ENCODE measurements around the gene SNX24. TPM values are rescaled to one million over a fixed set of nuclear protein-coding genes. Genes with fewer than 3 reads are reported as not detected.
"Not testable (repeated sequence)": the region's sequence is repeated elsewhere in the genome, so short reads cannot be mapped to it uniquely, and the experiment has no call there.

The SNX24 gene
- total RNA-seq, 1 experiment from 2014 or later = 16.9 TPM

GRCh38 chr5:122870219-122870856, 24.9 kb downstream of the SNX24 start:
- DNase-seq (ENCODE audit: low read depth) = peak; percentile 24

- DNase-seq (ENCODE audit: low read depth) = no peak
Measured at GRCh38 chr5:122871661-122872060, 26.2 kb downstream of the SNX24 start.

- DNase-seq (ENCODE audit: low read depth) = peak; percentile 9
Measured at GRCh38 chr5:122874179-122874875, 28.9 kb downstream of the SNX24 start.

- no peak for DNase-seq (ENCODE audit: low read depth)
Measured at GRCh38 chr5:122877518-122877917, 32.1 kb downstream of the SNX24 start.

- no peak for DNase-seq (ENCODE audit: low read depth)
Measured at GRCh38 chr5:122879076-122879475, 33.7 kb downstream of the SNX24 start.

- DNase-seq (ENCODE audit: low read depth) = no peak
Measured at GRCh38 chr5:122880170-122880689, 34.8 kb downstream of the SNX24 start.

GRCh38 chr5:122880749-122881148, 35.3 kb downstream of the SNX24 start:
- DNase-seq (ENCODE audit: low read depth) = peak; percentile 37

- peak; percentile 27 for DNase-seq (ENCODE audit: low read depth)
Measured at GRCh38 chr5:122882831-122883230, 37.4 kb downstream of the SNX24 start.

GRCh38 chr5:122885045-122885517, 39.7 kb downstream of the SNX24 start:
- DNase-seq (ENCODE audit: low read depth) = no peak

GRCh38 chr5:122885891-122886290, 40.5 kb downstream of the SNX24 start:
- no peak for DNase-seq (ENCODE audit: low read depth)

GRCh38 chr5:122895141-122895540, 49.7 kb downstream of the SNX24 start:
- no peak for DNase-seq (ENCODE audit: low read depth)

- peak; percentile 31 for DNase-seq (ENCODE audit: low read depth)
Measured at GRCh38 chr5:122896598-122897282, 51.3 kb downstream of the SNX24 start.

- DNase-seq (ENCODE audit: low read depth) = no peak
Measured at GRCh38 chr5:122897283-122897602, 51.8 kb downstream of the SNX24 start.

GRCh38 chr5:122901346-122901745, 55.9 kb downstream of the SNX24 start:
- no peak for DNase-seq (ENCODE audit: low read depth)

GRCh38 chr5:122902263-122902662, 56.9 kb downstream of the SNX24 start:
- no peak for DNase-seq (ENCODE audit: low read depth)

GRCh38 chr5:122906768-122907167, 61.4 kb downstream of the SNX24 start:
- DNase-seq (ENCODE audit: low read depth) = no peak

GRCh38 chr5:122907276-122907675, 61.9 kb downstream of the SNX24 start:
- peak; percentile 14 for DNase-seq (ENCODE audit: low read depth)

- no peak for DNase-seq (ENCODE audit: low read depth)
Measured at GRCh38 chr5:122908108-122908507, 62.7 kb downstream of the SNX24 start.

- DNase-seq (ENCODE audit: low read depth) = no peak
Measured at GRCh38 chr5:122908662-122909061, 63.2 kb downstream of the SNX24 start.

GRCh38 chr5:122909470-122910100, 64.2 kb downstream of the SNX24 start:
- no peak for DNase-seq (ENCODE audit: low read depth)

- DNase-seq (ENCODE audit: low read depth) = not testable (repeated sequence)
Measured at GRCh38 chr5:122913436-122913835, 68.0 kb downstream of the SNX24 start.

Data from LHCN-M2 (cell line).